OCI-LY1 (cell line): ENCODE data around the gene TSPAN2.

Experiments used
- EZH2 ChIP-seq: fragments of 200-600 bp; sonication (generic), shearing (Covaris generic); IDR thresholded peaks from 2 replicates; pipeline ENCODE4 v1.8.0; 2017; ENCODE audit warnings: borderline replicate concordance, mixed run types, mild to moderate bottlenecking, antibody characterized with exemption, low read length, moderate library complexity, mixed read lengths
- TF ChIP-seq, protein P1 (sequence below): fragments of 200-600 bp; sonication (generic), shearing (Covaris generic); IDR thresholded peaks from 2 replicates; pipeline ENCODE4 v1.5.1; 2017; ENCODE audit warnings: mild to moderate bottlenecking, antibody characterized with exemption, low read length, moderate library complexity, mixed read lengths

DNA sequence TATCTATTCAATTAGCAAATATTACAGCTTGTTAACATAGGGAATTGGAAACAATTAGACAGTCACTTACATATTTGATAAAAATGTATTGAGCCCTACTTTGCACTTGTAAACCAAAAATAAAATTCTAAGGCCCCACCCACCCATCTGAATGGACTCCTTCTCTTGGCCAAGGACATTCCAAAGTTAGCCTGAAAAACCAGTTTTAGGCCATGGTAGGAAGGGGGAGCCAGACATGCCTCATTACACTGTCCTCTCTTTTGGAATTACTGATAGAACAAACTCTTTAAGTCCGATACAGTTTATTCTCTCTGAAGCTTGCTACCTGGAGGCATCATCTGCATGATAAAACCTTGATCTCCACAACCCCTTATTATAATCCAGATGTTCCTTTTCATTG, 28.0 kb upstream of the TSPAN2 start:
- TF ChIP-seq, protein P1, sequence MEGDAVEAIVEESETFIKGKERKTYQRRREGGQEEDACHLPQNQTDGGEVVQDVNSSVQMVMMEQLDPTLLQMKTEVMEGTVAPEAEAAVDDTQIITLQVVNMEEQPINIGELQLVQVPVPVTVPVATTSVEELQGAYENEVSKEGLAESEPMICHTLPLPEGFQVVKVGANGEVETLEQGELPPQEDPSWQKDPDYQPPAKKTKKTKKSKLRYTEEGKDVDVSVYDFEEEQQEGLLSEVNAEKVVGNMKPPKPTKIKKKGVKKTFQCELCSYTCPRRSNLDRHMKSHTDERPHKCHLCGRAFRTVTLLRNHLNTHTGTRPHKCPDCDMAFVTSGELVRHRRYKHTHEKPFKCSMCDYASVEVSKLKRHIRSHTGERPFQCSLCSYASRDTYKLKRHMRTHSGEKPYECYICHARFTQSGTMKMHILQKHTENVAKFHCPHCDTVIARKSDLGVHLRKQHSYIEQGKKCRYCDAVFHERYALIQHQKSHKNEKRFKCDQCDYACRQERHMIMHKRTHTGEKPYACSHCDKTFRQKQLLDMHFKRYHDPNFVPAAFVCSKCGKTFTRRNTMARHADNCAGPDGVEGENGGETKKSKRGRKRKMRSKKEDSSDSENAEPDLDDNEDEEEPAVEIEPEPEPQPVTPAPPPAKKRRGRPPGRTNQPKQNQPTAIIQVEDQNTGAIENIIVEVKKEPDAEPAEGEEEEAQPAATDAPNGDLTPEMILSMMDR: no peak
- TF ChIP-seq EZH2: no peak
